RKO (cell line): ENCODE measurements around the gene C3orf18.
A peak's percentile ranks its signal among the peaks of the same experiment; 100 is the strongest.

Source experiments
- DNase-seq: peaks from one replicate; pipeline ENCODE4 v3.0.0-alpha.2; 2016; ENCODE audit warnings: low spot score

The C3orf18 gene

DNA sequence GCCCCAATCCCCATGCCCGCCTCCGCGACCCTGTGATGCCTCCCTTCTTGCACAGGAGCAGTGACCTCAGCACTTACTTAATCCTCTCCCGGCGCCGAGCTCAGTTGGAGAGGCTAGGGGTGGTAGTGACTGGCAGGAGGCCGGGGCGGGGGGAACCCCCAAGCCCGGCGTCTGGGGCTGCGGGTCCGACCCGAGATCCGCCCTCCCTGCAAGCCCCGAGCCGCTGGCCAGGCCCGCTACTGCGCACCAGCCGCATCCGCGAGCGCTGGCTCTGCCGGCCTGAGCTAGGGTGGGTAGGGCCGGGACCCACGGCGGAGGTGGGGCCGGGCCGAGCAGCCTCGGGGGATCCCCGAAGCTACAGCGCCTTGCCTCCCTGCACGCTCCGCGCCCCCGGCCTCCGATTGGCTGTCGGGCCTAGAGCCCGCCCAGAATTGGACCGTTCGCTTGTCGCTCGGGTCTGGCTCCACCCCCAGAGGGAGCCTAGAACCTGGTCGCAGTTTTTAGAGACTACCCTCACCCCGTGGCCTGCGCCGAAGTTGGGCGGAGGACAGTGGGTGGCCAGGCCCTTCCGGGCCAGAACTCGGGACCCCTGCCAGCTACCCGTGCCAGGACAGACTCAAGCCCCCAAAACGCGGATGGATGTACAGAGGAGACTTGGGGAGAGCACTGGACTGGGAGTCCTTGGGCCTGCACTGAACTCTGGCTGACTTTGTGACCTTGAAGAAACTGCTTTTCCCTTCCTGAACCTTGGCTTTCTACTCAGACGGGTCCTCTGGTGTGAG is at the start of gene C3orf18:
Gene C3orf18 (minus strand): TSS at position 362 of the 782 bp plus-strand sequence. CDS start 2,048 bp downstream, outside the sequence.
- peak; percentile 94 for DNase-seq

GRCh38 chr3:50616770-50617095 is 49.2 kb upstream of the C3orf18 start:
- peak; percentile 92 for DNase-seq

- peak; percentile 90 for DNase-seq
Observed at GRCh38 chr3:50616003-50616769, 48.6 kb upstream of the C3orf18 start.

DNA sequence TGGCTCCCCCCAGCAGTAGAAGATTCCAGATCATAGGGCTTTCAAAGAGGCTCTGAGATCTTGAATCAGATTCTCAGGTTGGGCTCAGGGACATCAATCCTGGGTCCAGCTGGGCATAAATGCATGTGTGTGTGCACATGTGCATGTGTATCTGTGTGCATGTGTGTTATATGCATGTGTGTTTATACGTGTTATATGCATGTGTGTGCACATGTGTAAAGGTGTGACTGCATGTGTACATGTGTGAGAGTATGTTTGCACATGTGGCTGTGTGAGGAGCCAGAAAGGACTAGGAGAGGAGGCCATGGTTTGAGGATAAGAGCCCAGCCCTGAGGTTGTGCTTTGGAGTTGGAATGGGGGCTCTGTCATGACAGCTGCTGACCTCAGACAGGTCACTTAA is 47.6 kb upstream of the C3orf18 start:
- DNase-seq, result no peak

- DNase-seq, result no peak
Observed at GRCh38 chr3:50612970-50613846, 45.7 kb upstream of the C3orf18 start.

- DNase-seq, result no peak
Observed at GRCh38 chr3:50612234-50612882, 44.8 kb upstream of the C3orf18 start.

- DNase-seq, result peak; percentile 96
Observed at GRCh38 chr3:50611464-50612233, 44.1 kb upstream of the C3orf18 start, which contains the start of gene CISH. Gene CISH (minus strand): TSS chr3:50611774. CDS start chr3:50611650, 124 bp downstream.

- no peak for DNase-seq
Observed at GRCh38 chr3:50610992-50611463, 43.5 kb upstream of the C3orf18 start.

DNA sequence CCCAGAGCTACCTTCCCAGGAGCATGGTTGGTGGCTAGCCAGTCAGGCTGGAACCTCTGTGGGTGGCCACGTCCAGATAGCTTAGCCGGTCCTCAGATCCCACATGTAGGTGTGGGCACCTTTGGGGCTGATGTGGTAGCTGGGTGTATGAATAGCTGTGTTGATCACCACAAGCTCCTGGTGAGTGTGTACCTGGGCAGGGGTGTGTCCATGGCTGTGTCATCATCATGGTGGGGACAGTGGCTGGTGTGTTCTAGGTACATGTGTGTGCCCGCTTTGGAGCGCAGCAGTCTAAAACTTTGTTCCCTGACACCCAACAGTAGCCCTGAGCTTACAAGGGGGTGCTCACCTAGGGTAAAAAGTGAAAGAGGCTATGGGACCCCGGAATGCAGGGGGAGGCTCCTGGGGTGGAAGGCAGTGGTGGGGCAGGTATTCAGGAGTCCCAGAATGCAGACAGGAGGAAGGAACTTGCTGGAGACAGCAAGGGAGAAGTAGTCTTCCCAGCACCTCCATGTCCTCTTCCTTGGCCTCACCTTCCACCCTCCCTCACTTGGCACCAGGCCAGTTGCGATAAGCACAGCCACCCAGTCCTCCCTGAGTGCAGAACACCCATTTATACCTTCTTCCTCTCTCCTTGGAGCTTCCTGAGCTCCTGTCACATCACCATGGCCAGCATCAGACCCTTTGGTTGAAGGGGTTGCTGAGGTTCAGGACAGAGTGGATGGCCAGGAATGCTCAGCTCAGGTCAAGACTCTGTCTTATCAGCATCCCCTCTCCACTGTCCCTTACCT is 42.8 kb upstream of the C3orf18 start:
- DNase-seq, result no peak

DNA sequence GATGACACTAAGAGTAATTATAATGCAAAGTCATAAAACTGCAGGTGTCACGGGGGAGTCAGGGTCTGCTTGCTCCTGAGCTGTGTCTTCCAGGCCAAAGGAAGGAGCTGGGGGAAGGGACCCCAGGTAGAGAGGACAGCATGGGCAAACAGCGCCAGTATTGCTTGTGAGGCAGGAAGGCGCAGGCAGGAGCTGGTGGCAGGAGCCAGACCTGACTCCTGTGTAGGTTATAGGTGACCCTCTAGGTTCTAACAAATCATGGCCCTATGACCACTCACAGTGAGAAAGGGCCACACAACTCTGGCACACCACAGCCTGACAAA is 42.2 kb upstream of the C3orf18 start:
- DNase-seq, result no peak

GRCh38 chr3:50609071-50609762 is 41.7 kb upstream of the C3orf18 start:
- no peak for DNase-seq

DNA sequence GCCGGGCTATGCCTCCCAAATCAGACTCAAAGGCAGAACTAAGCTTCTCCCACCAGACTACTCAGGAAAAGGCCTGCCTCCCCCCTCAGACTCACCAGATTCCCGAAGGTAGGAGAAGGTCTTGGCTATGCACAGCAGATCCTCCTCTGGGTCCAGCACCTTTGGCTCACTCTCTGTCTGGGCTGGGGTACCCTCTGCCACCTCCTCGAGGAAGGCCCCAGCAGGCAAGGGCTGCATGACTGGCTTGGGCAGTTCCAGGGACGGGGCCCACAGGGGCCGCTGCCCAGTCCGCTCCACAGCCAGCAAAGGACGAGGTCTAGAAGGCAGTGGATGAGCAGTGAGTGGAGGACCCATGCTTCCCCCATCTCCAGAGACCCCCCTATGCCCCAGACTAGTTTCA is 40.7 kb upstream of the C3orf18 start:
- DNase-seq, result no peak

- DNase-seq, result no peak
Observed at GRCh38 chr3:50607271-50608091, 39.9 kb upstream of the C3orf18 start.

GRCh38 chr3:50606596-50606995 is 39.0 kb upstream of the C3orf18 start:
- no peak for DNase-seq

GRCh38 chr3:50605901-50606326 is 38.4 kb upstream of the C3orf18 start:
- DNase-seq, result no peak

DNA sequence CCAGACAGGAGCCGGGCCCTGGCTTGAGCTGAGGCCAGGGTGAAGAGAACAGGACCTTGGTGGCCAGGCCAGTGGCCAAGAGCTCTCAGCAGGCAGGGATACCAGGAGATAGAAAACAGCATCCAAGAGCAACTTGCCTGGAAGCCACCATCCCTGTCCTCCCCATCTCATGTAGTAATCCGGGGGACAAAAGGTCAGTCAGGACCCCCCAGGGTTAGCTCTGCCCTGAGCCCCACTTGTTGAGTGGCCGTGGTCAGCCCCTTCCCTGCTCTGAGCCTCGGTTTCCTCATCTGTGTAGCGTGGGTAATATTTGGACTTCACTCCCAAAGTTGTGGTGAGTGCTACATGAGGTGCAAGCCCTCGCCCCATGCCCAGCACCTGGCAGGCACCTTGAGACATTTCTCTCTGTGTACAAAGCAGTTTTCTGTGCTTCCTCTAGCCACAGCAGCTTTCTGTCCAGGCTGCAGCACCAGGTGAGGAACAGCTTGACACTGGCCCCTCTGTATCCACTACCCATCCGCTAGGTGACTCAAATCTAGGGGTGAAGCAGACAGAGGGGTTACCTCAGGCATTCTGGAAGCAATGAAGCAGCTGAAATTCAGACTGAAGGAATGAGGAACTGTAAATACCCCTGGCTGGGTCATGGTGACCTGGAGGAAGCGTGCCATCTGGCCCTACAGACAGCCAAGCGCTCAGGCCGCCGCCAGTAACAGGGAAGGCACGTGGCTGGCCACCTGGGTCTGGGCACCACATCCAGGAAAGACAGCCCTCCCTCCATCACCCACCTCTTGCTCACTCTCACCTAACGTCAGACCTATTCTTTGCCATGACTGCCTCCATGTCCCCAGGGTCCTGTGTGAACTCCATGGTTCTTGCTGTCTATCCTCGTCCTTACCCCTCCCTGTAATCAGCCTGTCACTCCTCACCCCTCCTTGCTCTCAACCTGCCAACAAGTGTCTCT is 37.4 kb upstream of the C3orf18 start:
- no peak for DNase-seq

- DNase-seq, result no peak
Observed at GRCh38 chr3:50604110-50604621, 36.6 kb upstream of the C3orf18 start.
